Head of caudate nucleus (tissue), 42 donors: ENCODE results near the gene TCF7.

Source experiments
- DNase-seq, 42 donors: peaks; one replicate each; pipeline versions ENCODE4 v3.0.0 to v3.0.0-alpha.2; 2020 to 2021; ENCODE audit warnings: mixed read lengths in 7 of 42
- intact Hi-C: fragments of 100-400 bp; cut with DNase I; formaldehyde crosslinking; loops from one replicate; pipeline ENCODE4 v1.15.0; 2022

The TCF7 gene

DNA sequence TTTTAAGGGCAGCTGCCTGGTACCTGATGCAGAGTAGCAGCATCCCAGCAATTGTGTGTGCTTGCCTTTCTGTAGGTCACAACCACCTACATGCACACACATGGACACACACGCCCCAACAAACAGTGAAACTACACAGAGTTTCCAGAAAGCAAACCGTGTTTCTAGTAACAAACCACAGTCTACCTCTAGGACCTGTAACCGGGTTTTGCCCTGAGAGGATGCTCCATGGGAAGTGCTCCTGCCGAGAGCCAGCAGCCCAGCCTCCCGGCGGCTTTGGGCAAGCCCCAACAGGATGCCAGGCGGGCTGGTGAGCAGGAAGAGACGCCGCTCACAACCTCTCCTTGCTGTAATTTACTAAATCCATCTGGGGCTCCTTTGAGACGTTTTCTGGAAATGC, 4.1 kb upstream of the TCF7 start:
- intact Hi-C loops = no loop called here
- no peak for DNase-seq

DNA sequence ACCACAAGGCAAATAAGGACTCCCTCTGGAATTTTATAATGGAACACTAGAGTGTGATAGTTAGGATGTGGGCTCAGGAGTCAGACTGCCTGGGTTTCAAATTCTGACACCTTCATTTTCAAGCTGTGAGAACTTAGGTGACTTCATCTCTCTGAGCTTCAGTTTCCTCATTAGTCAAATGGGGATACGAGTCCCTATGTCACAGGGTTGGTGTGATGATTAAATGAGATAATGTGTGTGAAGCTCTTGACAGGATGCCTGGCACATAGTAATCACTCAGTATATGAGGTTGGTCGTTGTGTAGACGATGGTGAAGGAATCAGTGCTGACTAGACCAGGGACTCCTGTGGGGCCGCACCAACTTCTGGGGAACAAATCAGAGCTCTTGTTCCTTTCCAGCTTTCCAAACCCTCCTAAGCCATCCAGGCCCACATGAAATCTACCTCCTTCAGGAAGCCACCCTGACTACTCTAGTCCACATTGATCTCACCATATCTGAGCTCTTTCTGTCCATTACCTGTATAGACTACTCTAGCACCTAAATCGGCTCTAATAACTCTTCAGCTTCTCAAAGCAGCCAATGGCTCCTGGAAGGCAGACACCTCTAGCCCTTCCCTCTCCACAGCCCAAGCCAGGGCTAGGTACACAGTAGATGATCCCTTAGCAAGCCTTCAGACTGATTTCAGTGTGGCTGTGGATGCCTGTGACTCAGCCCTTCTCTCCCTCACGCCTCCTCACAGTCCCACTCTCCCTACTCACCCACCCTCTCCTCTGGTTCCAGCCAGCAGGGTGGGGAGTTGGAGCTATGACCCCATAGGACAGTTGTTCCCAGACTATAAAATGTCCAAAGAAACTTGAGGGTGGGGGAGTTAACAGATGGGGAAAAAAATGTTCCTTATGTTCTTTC, 2.5 kb upstream of the TCF7 start:
- intact Hi-C loops = no loop called here
- peak in 3 of 42 donors; percentile 26 to 56 (median 35) for DNase-seq

DNA sequence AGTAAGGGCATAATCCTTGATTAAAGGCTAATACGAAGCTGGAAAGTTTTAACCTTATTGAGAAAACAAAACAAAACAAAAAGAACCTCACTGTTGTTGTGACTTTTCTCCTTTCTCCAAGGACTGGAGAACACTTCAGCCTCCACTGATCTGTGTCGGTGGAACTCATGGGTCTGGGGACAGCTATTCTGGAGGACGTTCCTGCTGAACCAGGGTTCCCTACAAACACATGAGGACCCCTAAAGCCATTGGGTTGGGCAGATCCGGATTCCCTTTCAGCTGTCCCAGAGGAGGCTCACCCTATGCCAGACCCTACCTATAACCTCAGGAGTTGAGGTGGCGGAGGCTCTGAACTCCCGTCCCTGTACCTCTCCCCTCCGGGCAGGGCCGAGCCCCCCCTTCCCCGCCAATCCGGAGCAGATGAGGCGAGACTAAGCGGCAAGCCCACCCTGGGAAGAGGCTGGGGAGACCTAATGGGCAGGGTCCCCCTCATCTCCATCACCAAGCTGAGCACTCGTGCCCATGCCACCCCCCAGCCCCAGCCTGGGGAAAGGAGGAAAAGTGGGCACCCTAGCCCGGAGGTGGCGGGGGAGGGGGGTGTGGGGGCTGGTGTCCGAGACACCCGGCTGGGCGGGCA, 1.6 kb upstream of the TCF7 start:
- DNase-seq = no peak
- intact Hi-C loops = no loop called here

DNA sequence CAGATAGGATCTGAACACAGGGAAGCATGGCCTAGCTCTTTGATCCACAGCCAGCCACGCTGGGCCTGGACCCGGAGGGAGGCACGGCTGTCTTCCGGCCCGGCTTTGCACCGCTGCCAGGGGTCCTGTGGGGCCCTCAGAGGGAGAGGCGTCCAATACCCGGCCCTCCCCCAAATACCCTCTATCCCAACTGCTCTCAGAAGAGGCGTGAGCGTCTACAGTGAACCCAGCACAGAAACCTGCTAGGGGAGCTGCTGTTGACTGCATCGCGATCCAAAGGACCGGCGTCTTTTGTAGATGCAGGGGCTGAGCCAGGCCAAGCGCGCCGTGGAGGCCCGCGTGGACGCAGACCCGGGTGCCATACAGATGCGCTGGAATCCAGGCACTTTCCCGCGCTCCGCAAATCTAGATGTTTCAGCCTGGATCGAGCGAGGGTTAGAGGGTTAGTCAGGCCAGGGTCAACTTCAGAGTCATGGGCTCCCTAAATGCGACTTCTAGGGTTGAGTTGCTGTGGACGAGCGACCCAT, 1.1 kb upstream of the TCF7 start:
- DNase-seq = no peak
- intact Hi-C loops = no loop called here

DNA sequence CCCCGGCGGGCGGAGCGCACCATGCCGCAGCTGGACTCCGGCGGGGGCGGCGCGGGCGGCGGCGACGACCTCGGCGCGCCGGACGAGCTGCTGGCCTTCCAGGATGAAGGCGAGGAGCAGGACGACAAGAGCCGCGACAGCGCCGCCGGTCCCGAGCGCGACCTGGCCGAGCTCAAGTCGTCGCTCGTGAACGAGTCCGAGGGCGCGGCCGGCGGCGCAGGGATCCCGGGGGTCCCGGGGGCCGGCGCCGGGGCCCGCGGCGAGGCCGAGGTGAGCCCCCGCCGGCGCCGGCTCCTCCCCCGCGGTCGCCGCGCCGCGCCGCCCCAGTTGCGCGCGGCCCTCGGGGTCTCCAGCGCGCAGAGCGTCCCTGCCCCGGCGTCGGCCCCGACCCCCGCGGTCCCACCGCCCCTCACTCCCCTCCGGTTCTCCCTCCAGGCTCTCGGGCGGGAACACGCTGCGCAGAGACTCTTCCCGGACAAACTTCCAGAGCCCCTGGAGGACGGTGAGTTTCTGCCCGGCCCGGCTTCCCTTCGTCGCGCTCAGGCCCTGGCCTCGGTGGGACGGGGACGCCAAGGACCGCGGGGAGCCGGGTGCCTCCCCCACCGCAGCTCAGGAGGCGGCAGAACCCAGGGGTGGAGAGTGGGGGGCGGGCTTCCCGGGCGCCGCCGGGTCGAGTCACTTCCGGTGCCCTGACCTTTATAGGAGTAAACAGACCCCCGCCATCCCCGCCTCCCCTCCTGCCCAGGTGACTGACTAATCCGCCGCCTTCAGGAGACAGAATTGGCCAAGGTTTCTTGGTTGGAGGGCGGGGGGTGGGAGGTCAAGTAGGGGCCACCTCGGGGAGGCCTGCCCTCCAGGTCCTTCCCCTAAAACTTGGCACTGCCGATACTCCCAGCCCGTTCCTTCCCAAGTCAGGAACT, 665 bp downstream of the TCF7 start:
- intact Hi-C loops = no loop called here
- no peak for DNase-seq

DNA sequence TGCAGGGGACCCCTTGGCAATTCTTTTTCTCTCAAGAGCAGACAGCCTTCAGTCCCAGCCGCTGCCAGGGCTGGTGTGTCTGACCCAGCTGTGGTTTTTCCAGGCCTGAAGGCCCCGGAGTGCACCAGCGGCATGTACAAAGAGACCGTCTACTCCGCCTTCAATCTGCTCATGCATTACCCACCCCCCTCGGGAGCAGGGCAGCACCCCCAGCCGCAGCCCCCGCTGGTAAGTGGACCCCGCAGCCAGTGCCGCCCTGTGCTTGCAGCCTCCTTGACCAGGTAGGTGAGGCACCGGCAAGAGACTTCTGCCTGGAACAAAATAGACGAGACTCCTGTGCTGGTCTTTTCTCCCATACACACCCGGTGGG, 1.3 kb downstream of the TCF7 start:
- intact Hi-C loops = no loop called here
- no peak for DNase-seq

DNA sequence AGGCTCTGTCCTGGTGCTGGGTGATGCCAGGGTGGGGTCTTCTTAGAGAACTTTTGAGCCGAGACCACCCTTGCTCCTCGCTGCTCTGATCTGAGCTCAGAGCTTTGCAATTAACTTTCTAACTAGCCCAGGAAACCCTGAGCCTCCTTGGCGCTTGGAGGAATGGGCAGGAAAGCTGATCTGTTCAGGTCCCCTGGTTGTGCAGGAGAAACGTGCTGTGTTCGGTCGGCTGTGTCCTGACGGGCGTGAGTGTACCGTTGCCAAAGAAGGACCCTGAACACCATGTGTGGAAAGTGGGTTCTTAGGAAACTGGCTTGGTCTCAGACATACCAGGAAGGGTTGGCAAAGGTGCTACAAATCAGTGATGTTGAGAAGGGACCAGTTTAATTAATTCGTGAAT, 1.8 kb downstream of the TCF7 start:
- no peak for DNase-seq
- intact Hi-C loops = no loop called here

DNA sequence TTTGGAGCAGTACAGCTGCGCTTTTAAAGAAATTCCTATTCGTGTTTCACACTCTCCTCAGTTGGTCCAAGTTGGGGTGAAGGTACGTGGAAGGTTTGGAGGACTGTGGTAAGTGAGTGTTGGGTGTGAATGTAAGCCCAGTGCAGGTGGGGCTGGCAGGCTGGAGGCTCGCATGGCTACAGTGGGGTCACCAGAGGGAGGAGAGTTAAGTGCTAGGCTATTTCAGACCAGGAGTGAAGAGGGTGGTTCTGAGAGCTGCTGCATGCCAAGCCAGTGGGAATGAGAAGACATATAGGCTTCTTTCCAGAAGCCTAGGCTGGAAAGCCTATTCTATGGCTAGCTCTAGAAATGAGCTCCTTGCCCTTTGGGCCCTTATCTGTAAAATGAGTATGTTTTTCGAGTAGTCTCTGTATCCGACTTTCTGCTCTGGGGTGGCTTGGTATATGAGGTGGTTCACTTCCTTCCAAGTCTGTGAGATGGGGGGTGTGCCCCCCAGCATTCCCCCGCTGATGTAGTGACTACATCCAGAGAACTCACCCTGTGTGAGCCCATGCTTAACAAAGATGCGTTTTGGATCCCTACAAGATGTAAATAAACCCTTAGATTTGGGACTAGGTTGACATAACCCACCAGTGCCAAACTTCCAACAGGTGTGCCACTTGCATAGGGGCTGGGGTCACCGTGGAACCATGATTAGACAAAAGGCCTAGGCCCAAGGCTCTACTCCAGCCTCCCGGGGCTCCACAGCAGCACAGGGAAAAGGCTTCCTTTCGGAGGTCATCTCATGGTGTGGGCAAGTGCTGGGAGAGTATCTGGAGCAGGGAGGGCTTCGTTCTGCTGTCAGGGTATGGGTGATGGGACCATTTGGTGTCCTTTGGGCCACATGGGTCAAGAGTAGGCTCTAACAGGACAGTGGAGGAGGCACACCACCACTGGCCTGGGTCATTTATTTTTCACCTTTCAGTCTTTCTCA, 2.6 kb downstream of the TCF7 start:
- DNase-seq = no peak
- intact Hi-C loops = no loop called here

DNA sequence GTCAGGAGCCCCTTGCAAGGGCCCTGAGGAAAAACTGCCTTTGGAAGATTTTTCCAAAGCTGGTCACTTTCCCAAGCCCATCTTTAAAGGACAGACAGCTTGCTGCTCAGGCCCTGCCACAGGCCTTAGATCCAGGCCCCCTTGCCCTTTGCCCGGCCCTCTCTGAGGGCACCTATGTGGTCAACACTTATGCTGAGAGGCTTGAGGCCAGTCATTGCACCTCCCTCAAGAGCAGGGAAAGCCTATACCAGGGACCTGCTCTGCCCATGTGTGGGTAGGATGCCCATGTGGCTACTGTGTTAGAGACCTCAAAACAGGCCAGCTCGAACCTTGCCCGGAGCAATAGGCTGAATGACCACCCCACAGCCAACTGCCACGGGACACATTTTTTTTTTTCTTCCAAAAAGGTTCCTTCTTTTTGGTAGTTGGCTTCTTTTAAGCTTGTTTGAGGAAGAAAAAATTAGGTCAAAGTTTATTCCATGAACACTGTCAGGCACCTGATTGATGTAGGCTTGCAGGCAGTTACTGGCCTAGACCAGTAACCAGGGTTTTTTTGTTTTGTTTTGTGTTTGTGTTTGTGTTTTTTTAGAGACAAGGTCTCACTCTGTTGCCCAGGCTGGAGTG, 3.8 kb downstream of the TCF7 start:
- DNase-seq = no peak
- intact Hi-C loops = no loop called here

DNA sequence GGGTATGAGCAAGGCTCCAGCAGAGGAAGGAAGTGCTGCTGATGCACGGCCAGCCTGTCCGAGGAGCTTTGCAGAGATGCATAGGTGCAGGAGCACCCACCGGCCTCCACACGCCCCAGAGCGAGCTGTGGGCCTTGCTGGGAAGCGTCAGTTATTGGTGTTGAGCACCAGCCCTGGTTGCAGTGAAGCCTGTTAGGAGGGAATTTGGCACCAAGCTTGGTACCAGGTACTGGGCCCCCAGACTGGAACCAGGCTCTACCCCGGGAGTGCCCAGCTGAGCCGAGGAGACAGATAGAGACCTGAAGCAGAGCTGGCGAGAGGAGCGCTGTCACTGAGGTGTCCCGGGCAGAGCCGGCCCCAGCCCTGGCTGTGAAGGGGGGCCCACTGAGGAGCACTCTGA, 5.2 kb downstream of the TCF7 start:
- DNase-seq = no peak
- intact Hi-C loops = no loop called here

DNA sequence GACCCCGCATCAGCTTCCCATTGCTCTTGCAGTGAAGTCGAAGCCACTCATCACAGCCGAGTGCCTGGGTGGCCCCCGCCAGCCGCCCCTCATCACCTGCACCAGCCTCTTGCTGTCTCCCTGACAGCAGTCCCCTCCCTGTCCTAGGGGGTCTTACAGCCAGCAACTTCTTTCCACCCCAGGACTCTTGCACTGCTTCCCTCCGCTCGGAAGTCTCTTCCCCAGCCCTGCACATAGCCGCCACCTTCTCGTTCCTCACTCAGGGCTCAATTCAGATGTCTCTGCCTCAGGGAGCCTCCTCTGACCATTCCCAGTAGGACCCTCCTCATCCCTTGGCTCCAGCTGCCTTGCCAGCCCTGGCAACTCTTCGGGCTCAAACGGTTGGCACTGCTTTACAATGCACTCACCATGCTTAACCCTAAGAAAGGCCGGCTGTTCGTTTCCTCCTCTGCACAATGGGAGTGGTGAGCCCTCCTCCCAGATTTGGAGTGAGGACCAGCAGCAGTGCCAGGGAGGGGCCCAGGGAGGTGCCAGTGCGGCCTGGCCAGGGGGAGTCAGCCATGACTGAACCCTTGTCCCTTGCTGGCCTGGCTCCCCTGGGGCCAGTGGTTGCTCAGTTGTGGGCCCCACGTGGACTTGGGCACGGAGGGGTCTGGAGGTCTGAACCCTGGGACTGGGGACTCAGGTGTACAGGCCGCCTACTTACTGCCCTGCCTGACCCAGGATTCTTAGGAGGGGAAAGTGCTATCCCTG, 6.1 kb downstream of the TCF7 start:
- intact Hi-C loops = no loop called here
- no peak for DNase-seq

DNA sequence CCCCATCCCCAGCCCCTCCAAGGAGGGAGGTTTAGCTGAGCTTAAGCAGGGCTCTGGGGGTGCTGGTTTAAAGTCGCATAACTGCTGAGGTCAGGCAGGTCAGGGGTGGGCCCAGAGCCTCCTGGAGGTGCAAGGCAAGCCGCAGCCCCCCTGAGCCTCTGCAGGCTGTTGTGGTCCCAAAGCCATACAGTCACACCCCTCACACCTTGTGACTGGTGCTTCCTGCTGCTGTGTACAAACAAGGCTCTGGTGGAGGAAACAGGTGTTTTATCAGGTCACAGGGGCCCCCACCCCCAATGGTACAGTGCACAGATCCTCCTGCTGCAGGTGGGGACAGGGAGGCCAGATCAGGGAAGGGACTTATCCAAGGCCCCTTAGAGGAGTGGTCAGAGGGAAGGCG, 8.0 kb downstream of the TCF7 start:
- no peak for DNase-seq
- intact Hi-C loops = no loop called here

DNA sequence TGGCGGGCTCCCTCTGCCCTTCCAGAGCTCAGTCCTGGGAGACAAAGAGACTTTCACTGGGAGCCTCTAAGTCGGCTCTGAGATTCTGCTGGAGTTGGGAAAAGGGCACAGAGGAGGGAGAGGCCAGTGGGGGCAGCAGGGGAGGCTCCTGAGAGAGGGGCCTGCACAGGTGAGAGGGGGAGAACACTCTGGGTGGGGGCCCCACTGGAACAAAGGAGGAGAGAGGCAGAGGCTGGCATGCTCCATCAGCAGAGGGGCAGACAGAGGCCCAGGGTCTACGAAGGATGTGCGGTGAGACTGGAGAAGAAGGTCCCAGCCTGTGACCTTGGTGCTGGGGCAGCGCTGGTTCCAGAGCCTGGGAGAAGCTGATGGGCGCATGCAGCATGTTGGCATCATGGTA, 8.9 kb downstream of the TCF7 start:
- intact Hi-C loops = no loop called here
- no peak for DNase-seq

DNA sequence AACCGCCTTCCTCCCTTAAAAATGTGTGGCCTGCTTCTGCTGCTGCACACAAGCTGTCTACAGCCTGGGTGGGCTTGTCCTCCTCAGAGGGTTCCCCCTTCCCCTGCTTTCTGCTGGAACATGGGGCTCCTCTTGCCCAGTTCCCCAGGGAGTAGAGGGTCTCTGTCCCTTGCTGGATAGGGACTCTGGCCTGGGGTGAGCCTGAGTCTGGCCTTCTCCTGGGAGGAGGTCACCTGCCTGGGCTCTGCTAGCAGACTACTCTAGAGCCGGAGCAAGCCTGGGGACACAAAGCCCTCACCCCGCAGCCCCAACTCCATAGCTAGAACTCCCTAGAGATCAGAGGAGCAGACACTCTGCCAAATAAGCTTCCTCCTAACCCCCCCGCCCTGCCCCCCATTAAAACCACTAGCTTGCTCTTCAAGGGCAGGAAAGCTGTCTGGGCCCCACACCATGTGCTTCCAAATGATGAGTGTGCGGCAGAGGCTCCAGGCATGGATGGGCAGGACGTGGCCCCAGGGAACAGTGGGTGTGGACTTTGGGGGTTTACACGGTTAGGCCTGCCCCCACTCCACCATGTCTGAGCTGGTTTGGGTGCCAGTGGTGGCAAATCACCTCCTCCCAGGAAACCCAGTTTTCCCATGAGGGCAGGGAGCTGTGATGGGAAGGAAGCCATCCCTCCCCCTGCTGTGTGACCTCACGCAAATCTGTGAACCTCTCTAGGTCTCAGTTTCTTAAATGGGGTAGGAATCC, 10.0 kb downstream of the TCF7 start:
- intact Hi-C loops = no loop called here
- no peak for DNase-seq

DNA sequence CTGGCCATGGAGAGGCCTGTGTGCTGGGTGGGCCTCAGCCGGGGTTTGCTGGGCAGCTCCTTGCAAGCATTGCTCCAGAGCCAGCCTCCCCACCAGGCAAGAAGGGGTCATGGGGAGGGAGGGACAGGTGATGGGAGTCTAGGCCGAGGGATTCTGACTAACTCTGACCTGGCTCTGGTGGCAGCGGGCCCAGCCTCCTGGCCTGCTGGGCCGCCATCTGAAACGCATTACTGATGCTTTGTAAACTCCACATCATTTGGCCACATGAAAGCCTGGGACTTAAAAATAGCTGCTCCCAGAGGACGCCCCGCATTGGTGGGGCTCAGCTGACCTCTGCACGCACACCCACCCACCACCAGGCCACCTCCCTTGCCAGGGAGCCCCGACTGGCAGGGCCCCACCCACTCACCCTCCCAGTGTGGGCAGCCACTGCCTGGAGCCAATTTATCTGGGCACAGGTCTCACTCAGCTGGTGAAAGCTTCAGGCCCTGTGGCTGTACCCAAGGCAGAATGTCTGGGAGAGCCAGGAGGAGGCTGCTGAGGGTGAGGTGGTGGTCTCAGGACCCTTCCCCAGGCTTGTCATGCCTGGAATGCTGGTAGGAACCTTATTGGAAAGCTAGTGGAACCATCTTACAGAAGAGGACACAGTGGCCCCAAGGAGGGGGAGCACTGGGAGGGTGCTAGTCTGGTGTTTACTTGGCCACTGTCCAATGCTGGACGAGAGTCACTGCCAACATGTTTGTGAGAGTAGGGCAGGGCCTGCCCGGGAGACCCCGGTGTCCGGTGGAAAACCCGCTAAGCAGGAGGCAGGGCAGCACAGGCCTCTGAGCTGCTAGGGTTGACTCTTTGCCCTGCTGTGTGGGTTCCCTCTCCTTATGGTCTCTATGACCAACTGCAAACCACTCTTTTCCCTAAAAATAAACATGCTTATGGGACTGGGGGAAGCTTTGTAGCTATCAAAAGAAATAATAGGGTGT, 10.8 kb downstream of the TCF7 start:
- peak in 23 of 42 donors; percentile 23 to 63 (median 48) for DNase-seq
- intact Hi-C loops = no loop called here
